GM12873 (cell line): ENCODE data around the gene MAFG.
A peak's percentile ranks its signal among the peaks of the same experiment; 100 is the strongest.

Experiments
- TF ChIP-seq, protein P1 (sequence below): IDR thresholded peaks from 2 replicates; pipeline ENCODE4 v1.5.1; 2012; ENCODE audit warnings: low read depth, mild to moderate bottlenecking, moderate library complexity, low read length, control low read depth; ENCODE audit not compliant: insufficient read depth; ENCODE audit errors: missing control alignments

The MAFG gene

DNA sequence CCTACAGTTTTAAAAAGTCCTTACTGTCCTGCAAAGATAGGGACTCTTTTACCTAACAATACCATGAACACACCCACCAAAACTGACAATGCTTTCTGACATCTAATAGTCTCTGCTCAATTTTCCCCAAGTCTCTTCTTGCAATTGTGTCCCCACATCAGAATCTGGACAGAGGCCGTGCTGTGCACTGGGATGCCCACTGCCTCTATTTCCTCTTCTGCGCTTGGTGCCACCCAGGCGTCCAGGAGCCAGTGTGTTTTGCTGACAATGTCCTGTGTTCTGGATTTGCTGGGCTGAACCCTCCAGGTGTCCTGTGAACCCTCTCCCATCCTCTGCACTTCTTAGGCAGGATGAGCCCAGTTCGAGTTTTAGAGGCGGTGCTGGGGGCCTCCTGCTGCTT, 50.0 kb downstream of the MAFG start:
- TF ChIP-seq, protein P1, sequence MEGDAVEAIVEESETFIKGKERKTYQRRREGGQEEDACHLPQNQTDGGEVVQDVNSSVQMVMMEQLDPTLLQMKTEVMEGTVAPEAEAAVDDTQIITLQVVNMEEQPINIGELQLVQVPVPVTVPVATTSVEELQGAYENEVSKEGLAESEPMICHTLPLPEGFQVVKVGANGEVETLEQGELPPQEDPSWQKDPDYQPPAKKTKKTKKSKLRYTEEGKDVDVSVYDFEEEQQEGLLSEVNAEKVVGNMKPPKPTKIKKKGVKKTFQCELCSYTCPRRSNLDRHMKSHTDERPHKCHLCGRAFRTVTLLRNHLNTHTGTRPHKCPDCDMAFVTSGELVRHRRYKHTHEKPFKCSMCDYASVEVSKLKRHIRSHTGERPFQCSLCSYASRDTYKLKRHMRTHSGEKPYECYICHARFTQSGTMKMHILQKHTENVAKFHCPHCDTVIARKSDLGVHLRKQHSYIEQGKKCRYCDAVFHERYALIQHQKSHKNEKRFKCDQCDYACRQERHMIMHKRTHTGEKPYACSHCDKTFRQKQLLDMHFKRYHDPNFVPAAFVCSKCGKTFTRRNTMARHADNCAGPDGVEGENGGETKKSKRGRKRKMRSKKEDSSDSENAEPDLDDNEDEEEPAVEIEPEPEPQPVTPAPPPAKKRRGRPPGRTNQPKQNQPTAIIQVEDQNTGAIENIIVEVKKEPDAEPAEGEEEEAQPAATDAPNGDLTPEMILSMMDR, result no peak

DNA sequence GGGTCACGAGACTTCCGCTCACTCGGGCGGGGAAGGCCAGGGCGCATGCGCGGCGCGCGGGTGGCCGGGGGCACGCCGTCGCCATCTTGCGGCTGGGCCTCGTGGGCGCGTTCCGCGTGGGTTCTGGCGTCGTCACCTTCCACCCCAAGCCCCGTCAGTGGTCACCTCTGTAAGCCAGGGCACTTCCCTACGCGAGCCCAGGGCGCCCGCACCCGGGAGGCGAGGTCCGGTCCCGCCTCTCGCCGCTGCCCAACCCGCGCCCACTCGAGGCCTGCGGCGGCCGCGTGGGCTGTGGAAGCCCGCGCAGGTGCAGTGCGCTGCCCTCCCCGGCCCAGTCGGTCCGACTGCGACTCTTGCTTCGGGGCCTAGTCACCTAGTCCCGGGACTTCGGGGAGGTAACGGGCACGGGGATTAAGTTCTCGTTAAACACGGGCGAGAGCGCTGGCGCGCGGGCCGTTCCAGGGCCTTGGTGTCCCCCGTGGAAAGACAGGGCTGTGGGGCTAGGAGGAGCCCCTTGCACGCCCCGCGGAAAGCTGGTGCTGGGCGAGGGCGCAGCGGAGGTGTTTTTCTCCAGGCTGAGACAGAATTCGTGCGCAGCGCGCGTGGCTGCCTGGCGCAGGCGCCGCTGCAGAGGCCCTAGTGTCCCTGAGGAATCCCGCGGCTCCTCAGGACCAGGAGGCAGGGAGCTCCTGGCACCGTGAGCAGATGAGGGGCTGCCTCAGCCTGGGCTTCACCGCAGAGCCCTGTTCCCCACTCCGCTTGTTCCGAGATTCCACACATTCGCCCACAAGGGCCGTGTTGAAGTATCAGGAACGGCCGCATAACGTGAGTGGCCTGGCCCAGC, 55.9 kb downstream of the MAFG start:
- TF ChIP-seq, protein P1, result peak; percentile 31

DNA sequence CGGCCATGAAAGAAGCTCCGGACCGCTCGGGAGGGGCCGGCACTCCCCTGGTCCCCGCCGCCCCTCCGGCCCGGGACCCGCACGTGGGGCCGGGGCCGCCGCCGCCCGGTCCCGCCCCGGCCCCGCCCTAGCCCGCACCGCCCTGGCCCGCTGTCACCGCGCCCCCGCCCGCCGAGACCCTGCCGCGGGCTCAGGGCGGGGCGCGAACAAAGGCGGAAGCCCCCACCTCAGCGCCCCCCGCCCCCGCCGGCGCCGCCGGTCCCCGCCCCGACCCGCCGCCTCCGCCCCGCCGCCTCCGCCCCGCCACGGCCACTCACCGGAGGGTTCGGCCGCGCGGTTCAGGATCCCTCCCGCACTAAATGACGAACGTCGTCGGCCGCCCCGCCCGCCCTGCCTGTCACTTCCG, 56.6 kb downstream of the MAFG start, which contains the start of gene ARHGDIA:
Gene ARHGDIA (minus strand): TSS at position 357 of the 406 bp plus-strand sequence. CDS start 1,407 bp downstream, outside the sequence.
- TF ChIP-seq, protein P1, result no peak

DNA sequence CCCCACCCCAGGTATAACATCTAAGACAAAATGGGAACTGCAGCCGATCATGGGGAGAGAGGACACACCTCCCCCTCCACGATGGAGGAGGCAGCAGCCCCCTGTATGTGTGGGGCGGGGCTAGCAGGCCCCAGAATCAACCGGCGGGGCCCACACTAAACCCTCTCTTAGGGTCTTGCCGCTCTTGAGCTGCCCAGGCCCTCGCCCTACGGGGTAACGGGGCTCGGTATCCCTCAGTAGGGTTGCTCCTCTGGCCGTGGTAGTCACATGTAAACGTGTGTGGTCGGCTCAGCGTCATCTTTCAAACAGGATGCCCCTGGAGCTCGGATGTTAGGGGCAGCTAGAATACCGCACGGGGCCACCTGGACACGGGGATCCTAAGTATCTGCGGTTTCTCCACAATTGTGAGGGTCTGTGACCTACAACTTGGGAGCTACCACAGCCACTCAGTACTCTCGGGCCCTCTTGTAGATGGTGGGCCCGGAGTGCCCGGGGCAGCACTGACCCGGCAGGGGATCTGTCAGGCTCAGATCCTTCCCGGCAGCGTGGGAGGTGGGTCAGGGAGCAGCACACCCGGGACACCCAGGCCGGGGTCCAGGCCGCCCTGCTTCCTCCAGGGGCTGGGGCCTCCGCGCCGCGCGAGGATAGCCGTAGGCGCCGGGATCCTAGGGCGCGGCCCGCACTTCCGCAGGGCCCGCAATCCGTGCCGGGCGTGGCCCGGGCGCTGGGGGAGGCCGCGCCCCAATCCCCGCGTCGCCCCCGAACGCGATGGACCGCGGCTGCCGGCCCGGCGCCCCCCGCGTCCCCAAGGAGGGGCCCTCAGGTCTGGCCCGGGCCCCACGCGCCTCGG, 57.2 kb downstream of the MAFG start:
- TF ChIP-seq, protein P1, result no peak

DNA sequence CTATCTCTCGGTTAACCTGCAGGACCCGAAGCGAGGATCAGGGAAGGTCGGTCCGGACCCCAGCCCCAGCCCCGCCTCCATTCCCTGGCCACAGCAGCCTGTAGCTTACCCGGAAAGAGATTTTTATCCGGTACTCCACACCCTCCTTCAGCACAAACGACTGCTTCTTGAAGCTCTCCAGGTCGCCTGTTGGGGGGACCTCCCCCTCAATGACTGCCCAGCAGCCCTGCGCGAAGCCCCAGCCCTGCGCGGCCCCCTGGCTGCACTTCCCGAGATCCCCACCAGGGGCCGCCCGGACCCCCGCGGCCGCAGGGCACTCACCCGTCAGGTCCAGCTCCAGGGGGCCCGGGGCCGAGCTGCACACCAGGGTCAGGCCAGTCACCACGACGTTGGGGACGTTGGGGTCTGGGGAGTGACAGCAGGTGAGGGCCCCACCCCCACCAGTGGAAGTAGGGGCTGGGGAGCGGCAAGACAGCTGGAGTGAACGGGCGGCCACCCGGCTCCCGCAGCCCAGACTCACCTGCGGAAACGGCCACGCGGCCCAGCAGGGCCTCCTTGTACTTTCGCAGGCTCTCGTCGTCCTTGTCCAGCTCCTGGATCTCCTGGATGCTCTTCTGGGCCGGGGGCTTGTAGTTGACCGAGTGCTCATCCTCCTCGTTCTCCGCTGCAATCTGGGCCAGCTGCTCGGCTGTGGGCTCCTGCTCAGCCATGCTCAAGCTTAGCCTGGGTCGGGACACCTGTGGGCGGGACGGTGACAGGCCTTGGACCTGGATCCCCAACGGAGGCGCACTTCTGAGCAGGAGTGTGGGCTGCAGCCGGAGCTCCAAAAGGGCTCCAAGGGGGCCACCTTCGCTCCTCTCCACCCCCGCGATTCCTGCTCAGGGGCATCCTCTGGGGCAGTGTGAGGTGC, 58.1 kb downstream of the MAFG start:
- TF ChIP-seq, protein P1, result peak; percentile 79

DNA sequence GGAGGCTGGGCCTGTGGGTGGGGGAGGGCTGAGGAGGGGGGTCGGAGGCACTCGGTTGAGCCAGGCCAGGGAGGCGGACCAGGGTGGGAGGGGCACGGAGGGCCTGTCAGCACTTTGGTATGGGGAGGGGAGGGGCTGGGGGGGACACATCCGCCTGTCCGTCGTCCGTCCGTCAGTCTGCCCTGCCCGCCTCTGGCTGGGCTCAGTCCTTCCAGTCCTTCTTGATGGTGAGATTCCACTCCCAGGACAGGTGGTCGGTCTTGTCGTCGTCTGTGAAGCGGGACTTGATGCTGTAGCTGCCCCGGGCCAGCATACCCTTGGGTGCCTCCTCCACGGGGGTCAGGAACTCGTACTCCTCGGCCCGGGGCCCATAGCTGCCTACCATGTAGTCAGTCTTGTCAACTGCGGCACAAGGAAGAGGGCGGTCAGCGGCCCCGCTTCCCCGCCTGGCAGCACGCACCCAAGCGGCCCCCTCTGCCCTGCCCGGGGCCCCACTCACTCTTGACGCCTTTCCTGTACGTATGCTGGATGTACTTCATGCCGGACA, 58.8 kb downstream of the MAFG start:
- TF ChIP-seq, protein P1, result no peak
